Smooth muscle cell (in vitro differentiated cells): ENCODE data around the gene DSE. TPM values are rescaled to one million over a fixed set of nuclear protein-coding genes. Genes with fewer than 3 reads are reported as not detected.

ENCODE experiments used
- DNase-seq: peaks from one replicate; lab custom pipeline; 2025; ENCODE audit not compliant: unreplicated experiment; lab: John Stamatoyannopoulos, UW
- H2AFZ ChIP-seq: fragments of 200-600 bp; sonication (generic); 2 replicates; pipeline ENCODE4 v1.6.0; 2016; ENCODE audit warnings: antibody characterized with exemption, low read depth, mild to moderate bottlenecking
- H3F3A ChIP-seq: fragments of 200-600 bp; sonication (generic); 2 replicates; pipeline ENCODE4 v1.6.0; 2017; ENCODE audit warnings: antibody characterized with exemption, low read depth
- H3K27ac ChIP-seq: fragments of 200-600 bp; sonication (generic); 2 replicates; pipeline ENCODE4 v1.5.1; 2016; ENCODE audit warnings: low read depth, mild to moderate bottlenecking
- H3K27me3 ChIP-seq: fragments of 200-600 bp; sonication (generic); 2 replicates; pipeline ENCODE4 v1.6.1; 2016; ENCODE audit warnings: low read depth, mild to moderate bottlenecking
- H3K36me3 ChIP-seq: fragments of 200-600 bp; sonication (generic); 2 replicates; pipeline ENCODE4 v1.5.1; 2016; ENCODE audit warnings: low read depth
- H3K4me1 ChIP-seq: fragments of 200-600 bp; sonication (generic); 2 replicates; pipeline ENCODE4 v1.5.1; 2016; ENCODE audit warnings: low read depth
- H3K4me2 ChIP-seq: fragments of 200-600 bp; sonication (generic); 2 replicates; pipeline ENCODE4 v1.6.0; 2016; ENCODE audit warnings: mild to moderate bottlenecking
- H3K4me3 ChIP-seq: fragments of 200-600 bp; sonication (generic); 2 replicates; pipeline ENCODE4 v1.5.1; 2016; ENCODE audit warnings: mild to moderate bottlenecking
- H3K79me2 ChIP-seq: fragments of 200-600 bp; sonication (generic); 2 replicates; pipeline ENCODE4 v1.6.0; 2016; ENCODE audit warnings: low read depth, mild to moderate bottlenecking
- H3K9ac ChIP-seq: fragments of 200-600 bp; sonication (generic); 2 replicates; pipeline ENCODE4 v1.6.0; 2016; ENCODE audit warnings: low read depth
- H3K9me3 ChIP-seq: fragments of 200-600 bp; sonication (generic); replicated peaks from 2 replicates; pipeline ENCODE4 v1.5.1; 2016; ENCODE audit warnings: low read depth
- H4K20me1 ChIP-seq: fragments of 200-600 bp; sonication (generic); 2 replicates; pipeline ENCODE4 v1.6.0; 2016; ENCODE audit warnings: low read depth
- CTCF ChIP-seq: fragments of 200-600 bp; sonication (generic); IDR thresholded peaks from 2 replicates; pipeline ENCODE4 v1.5.1; 2017; ENCODE audit warnings: borderline replicate concordance, mild to moderate bottlenecking, antibody characterized with exemption; ENCODE audit not compliant: insufficient read depth, poor library complexity, severe bottlenecking
- WGBS: methylation state at CpG from one replicate; pipeline ENCODE4 v1.1.7; 2016; ENCODE audit warnings: low lambda C conversion rate; 5-methylcytosine and 5-hydroxymethylcytosine counted together
- polyA plus RNA-seq: library from polyadenylated mRNA; unstranded; fragments of >200 nt; fragmentation: Nextera tagmentation; extraction: Ambion mirVana; gene quantifications from 2 replicates; pipeline ENCODE4 v1.2.1, GENCODE V29; 2016
- total RNA-seq: library from RNA; depleted of rRNA; stranded (reverse); fragments of >200 nt; gene quantifications from 2 replicates; pipeline ENCODE4 v1.2.3, GENCODE V29; 2014

The DSE gene
- total and polyA plus RNA-seq, 2 experiments from 2014 or later, result 38.6 to 76.2 TPM

- peak overlapping the region; percentile 69 for H3K27ac ChIP-seq
- no peaks in the 10 kb centered on the region for H3K79me2 ChIP-seq
- H2AFZ ChIP-seq, result peak overlapping the region; percentile 54
- H3K27me3 ChIP-seq, result no peaks in the 10 kb centered on the region
- H4K20me1 ChIP-seq, result no peaks in the 10 kb centered on the region
- 62% methylated on average over 3 of the region's 3 CpGs for WGBS
- H3K4me1 ChIP-seq, result peaks cover 2% of the 10 kb centered on the region
- no peaks in the 10 kb centered on the region for H3K9me3 ChIP-seq
- no peak overlapping the region for H3K4me3 ChIP-seq
- DNase-seq, result no peak
- no peaks in the 10 kb centered on the region for H3K36me3 ChIP-seq
- no peak for TF ChIP-seq CTCF
- H3F3A ChIP-seq, result no peaks in the 10 kb centered on the region
- H3K9ac ChIP-seq, result no peak overlapping the region
- peak overlapping the region; percentile 49 for H3K4me2 ChIP-seq
These were observed 18.0 kb upstream of the DSE start for GRCh38 chr6:116352515-116353471.

- H3K9ac ChIP-seq, result no peak overlapping the region
- no peaks in the 10 kb centered on the region for H3F3A ChIP-seq
- no peak overlapping the region for H3K4me3 ChIP-seq
- no peaks in the 10 kb centered on the region for H4K20me1 ChIP-seq
- 59% methylated on average over 1 of the region's 1 CpG for WGBS
- no peak for TF ChIP-seq CTCF
- no peak overlapping the region for H3K4me2 ChIP-seq
- H3K79me2 ChIP-seq, result no peaks in the 10 kb centered on the region
- no peak overlapping the region for H3K27ac ChIP-seq
- no peak for DNase-seq
- H3K27me3 ChIP-seq, result no peaks in the 10 kb centered on the region
- no peaks in the 10 kb centered on the region for H3K36me3 ChIP-seq
- no peaks in the 10 kb centered on the region for H3K9me3 ChIP-seq
- H3K4me1 ChIP-seq, result peaks cover 2% of the 10 kb centered on the region
- no peak overlapping the region for H2AFZ ChIP-seq
These were observed 16.5 kb upstream of the DSE start for GRCh38 chr6:116354236-116354635.

GRCh38 chr6:116355796-116356195, 15.0 kb upstream of the DSE start:
- Histone ChIP-seq H3K9me3 (no peaks in the 10 kb centered on the region), H3K27me3 (no peaks in the 10 kb centered on the region), H3K4me2 (no peak overlapping the region), H3K27ac (no peak overlapping the region), H3F3A (no peaks in the 10 kb centered on the region), H3K36me3 (no peaks in the 10 kb centered on the region), H2AFZ (no peak overlapping the region), H3K79me2 (no peaks in the 10 kb centered on the region), H3K4me3 (no peak overlapping the region), H3K4me1 (peaks cover 2% of the 10 kb centered on the region), H3K9ac (no peak overlapping the region), H4K20me1 (no peaks in the 10 kb centered on the region)
- WGBS, result 91% methylated on average over 3 of the region's 3 CpGs
- no peak for DNase-seq
- TF ChIP-seq CTCF, result no peak
